GM19240 (cell line): ENCODE measurements around the gene ISYNA1.

Source experiments
- DNase-seq: peaks from one replicate; pipeline ENCODE4 v3.0.0; 2011; ENCODE audit warnings: low spot score; ENCODE audit not compliant: insufficient read length

ISYNA1 gene

DNA sequence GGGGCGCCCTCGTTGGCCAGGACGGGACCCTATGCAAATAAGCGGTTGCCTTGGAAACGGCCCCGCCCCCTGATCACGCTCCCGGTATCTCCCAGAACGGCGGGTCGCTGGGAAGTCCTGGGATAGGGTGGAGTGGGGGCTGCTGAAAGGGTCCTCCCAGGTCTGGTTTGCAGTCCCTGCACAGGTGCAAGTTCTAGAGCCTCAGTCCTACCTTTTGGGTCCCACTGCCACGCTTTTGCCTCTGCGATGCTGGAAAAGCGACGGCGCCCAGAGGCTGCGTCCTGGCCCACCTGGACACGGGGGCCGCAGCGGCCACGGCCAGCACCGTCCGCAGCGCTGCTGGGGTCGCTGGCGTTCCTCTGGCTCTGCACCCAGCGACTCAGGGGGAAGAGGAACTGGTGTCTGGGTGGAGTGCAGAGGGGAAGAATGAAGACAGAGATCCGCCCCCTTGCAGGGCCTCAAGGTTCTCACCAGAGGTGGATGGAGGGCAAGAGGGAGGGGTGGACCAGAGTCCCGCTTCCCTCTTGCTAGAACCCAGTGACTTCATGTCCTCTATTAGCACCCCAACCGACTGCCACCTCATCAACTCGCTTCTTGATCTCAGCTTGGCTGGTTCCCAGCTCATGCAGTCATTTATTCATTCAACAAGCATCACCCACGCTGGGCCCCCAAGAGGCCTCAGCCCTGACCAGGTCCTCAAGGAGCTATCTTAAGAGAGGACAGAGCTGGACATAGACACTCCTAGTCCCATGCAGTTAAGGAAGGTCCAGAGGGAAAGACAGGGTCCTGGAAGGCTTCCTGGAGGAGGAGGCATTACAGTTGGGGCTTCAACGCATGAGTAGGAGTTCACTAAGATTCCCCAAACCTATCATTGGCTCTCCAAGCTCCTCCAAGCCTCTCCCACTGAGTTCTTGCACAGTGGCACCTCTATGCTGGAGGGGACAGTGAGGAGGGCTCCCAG is 40.4 kb downstream of the ISYNA1 start, which contains the start of gene LRRC25:
LRRC25 (minus strand) TSS at position 381 of the 961 bp plus-strand sequence. CDS start 659 bp downstream, outside the sequence.
- DNase-seq = peak; percentile 51

DNA sequence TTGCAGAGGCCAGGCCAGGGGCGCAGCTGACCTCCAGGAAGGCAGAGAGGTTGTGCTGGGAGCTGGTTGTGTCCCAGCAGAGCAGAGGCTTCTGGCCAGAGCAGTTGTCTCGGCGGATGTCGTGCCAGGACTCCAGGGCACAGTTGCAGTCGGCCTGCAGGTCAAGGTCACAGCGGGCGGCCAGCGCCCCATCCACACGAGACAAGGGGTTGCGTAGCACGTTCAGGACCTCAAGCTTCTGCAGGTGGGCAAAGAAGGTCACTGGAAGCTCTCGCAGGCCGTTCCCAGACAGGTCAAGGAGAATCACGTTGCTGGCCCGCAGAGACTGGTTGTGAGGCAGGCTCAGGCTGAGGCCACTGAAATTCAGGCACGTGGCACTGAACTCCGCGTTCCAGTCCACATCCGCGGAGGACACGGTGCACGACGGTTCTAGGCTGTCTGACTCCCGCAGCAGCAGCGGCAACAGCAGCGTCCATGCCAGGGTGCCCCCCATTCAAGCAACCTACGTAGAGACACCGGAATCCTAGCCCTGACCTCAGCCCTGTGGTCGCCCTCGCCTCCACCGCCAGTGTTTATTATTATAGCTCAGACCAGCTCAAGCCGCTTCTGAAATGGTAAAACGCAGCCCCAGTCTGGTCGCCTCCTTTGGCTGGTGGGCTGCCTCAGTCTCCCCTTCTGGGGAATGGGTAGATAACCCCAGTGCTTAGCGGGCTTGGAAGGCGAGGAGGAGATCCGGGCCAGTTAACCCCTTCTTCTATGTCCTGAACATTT is 41.3 kb downstream of the ISYNA1 start:
- no peak for DNase-seq

DNA sequence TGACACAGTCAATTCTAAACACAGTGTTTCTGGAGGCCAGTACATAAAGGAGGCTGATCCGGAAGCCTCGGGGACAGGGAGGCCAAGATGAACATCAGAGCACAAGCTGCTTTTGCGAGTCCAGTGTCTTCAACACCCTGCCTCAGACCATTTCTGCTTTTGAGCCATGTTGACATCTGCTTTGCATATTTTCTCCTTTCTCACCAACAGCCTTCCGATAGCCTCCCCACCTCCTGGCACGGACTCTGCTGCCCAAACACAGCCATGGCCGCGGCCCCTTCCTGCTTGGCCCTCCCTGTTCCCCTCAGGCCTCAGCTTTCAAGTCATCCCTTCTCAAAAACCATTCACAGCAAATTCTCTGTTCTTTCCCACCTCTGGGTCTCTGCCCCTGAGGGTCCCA is 44.1 kb downstream of the ISYNA1 start:
- DNase-seq = no peak

DNA sequence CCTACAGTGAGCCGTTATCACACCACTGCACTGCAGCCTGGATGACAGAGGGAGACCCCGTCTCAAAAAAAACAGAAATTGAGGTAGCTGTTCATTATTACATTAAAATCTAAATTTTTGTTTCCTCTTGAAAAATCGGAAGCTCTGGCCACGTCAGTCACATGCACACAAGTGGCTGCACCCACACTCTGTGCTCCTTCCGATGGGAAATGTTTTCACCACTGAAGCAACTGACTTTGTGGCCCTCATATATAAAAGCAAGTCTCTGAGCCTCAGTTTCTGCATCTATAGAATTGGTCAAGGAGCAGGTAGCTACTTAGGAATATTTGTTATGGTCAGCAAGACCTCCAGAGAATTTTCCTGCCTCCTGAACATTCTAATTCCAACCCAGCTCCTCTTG is 45.0 kb downstream of the ISYNA1 start:
- DNase-seq = no peak

DNA sequence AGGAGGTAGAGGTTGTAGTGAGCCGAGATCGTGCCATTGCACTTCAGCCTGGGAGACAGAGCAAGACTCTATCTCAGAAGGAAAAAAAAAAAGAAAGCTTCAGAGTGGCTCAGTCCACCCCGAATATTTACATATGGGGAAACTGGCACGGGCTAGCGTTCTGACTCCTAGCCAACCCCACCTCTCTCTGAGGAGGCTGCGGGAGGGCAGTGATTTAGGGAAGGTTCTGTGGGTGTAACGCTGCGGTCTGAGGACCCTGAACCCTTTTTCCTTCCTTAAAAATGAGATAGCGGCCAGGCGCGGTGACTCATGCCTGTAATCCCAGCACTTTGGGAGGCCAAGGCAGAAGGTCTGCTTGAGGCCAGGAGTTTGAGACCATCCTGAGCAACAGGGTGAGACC is 45.5 kb downstream of the ISYNA1 start:
- no peak for DNase-seq

DNA sequence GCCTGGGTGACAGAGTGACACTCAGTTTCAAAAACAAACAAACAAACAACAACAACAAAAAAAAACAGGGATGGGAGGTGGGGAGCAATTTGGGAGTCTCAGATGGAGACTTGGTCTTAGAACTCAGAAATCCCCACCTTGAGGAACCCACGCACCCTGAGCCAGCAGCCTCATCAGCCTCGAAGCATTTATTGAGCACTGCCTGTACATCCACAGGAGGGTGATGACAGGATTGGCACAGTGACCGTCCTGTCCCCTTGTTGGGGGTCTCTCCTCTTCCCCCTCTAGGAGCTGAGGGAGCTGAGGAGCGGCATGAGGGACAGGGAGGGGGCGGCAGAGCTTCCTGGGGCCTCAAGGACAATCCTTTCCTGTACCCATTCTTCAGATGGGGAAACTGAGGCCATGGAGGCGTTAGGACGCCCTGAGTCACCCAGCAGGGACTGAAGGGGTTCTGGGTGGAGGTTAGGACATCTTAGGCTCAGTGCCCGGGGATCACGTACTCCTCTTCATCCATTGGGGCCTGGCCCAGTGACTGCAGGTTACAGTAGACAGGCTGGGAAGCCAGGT is 46.3 kb downstream of the ISYNA1 start:
- DNase-seq = no peak

DNA sequence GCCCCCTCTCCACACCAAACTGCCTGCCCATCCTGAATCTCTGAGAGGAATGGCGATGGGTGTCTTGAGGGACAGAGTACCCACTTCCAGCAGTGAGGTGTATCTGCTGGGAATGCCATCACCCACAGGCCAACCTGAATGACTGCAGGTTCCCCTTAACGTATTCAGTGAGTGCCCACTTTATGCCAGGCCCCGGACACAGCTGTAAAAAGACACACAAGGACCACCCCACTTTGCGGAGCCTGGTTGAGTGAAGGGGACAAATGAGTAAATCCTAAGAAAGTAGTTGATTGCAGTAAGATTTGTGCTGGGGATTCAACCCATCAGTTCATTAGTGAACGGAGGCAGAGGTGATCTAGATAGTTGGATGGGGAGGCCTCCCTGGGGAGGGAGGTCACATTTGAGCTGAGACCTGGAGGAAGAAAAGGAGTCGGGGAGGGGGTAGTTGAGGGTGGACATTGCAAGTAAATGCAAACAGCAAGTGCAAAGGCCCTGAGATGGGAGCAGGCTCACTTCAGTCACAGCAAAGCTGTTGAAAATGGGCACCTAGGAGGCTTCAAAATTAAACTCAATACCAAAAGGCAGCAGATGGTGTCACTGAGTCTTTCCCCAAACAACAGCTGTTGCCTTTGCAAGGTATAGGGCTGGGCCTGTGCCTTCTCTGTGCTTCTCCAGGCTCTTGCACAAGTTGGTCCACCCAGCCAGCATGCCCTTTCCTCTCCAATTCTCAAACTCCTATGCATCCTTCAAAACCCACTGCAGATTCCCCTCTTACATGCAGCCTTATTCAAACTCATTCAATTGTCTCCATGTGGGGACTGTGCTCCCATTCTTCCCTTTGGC is 47.6 kb downstream of the ISYNA1 start:
- DNase-seq = no peak

DNA sequence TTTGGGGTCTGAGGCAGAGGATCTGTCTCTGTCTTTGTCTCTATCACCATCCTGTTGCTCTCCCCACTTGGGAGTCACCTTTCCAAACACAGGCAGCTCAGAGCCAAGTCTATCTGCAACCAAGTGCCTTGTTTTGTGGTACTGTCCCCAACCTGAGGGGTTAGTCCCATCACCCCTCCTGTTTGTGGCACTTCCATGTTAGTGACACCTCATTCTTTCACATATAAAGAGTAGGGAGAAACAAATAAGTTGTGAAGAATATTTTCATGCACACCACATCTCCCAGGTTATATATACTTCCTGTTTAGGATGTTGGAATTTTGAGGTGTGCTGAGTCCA is 48.2 kb downstream of the ISYNA1 start:
- DNase-seq = no peak

DNA sequence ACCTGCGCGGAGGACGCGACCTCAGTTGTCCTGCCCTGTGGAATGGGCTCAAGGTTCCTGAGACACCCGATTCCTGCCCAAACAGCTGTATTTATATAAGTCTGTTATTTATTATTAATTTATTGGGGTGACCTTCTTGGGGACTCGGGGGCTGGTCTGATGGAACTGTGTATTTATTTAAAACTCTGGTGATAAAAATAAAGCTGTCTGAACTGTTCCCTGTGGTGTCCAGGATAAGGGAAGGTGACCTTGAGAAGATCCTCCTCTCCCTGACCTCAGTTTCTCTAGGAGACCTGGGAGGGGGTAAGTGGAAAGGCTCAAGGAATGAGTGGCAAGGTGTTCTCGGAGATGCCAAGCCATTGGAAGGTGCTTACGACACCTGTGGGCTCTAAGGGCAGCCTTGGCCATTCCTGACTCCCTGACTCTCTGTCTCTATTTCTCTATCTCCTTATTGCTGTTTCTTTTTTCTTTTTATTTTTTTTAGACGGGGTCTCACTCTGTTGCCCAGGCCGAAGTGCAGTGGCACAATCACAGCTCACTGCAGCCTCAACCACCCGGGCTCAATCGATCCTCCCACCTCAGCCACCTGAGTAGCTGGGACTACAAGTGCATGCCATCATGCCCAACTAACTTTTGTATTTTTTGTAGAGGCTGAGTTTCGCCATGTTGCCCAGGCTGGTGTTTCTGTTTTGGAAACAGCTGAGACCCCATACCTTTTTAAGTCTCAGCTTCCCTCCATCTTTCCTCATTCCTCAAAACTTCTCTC is 48.8 kb downstream of the ISYNA1 start:
- no peak for DNase-seq

DNA sequence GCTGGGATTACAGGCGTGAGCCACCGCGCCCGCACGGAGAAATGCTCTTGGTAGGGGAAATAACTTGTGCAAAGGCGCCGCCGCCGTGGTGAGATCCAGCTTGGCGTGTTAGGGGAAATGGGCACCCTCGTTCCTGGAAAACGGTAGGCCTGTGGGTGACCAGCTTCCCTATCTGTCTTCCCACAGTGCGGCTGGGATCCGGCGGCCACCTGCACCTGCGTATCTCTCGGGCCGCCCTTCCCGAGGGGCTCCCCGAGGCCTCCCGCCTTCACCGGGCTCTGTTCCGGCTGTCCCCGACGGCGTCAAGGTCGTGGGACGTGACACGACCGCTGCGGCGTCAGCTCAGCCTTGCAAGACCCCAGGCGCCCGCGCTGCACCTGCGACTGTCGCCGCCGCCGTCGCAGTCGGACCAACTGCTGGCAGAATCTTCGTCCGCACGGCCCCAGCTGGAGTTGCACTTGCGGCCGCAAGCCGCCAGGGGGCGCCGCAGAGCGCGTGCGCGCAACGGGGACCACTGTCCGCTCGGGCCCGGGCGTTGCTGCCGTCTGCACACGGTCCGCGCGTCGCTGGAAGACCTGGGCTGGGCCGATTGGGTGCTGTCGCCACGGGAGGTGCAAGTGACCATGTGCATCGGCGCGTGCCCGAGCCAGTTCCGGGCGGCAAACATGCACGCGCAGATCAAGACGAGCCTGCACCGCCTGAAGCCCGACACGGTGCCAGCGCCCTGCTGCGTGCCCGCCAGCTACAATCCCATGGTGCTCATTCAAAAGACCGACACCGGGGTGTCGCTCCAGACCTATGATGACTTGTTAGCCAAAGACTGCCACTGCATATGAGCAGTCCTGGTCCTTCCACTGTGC is 49.6 kb downstream of the ISYNA1 start:
- peak; percentile 89 for DNase-seq

DNA sequence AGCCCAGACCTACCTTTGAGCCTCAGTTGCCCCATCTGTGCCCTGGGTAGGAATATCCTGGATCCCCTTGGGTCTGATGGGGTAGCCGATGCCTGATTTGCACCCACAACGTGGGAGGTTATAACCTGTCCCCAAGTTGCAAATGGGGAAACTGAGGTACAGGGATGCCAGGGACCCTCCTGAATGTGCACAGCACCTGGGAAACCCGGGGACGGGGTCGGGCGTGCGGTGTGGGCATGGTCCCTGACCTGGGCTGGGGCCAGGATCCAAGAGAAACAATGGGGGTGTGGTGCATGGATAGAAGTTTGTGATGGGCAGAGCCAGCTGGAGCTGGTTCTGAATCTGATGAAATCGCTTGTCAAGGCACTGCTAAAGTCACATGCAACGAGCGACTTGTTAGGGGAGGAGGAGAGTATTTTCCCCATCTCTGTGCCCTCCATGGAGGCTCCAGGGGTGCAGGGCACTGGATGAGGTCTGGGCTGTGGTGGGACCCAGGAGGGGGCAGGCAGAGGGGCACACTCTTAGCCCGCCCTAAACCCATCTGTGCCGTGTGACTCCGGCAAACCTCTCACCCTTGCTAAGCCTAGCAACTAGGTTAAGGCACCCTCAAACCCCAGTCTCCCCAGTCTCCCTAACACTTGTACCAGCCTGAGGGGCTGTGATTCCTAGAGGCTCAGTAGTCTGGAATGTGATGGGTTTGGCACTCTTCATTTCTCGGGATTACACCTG is 51.2 kb downstream of the ISYNA1 start:
- DNase-seq = no peak

DNA sequence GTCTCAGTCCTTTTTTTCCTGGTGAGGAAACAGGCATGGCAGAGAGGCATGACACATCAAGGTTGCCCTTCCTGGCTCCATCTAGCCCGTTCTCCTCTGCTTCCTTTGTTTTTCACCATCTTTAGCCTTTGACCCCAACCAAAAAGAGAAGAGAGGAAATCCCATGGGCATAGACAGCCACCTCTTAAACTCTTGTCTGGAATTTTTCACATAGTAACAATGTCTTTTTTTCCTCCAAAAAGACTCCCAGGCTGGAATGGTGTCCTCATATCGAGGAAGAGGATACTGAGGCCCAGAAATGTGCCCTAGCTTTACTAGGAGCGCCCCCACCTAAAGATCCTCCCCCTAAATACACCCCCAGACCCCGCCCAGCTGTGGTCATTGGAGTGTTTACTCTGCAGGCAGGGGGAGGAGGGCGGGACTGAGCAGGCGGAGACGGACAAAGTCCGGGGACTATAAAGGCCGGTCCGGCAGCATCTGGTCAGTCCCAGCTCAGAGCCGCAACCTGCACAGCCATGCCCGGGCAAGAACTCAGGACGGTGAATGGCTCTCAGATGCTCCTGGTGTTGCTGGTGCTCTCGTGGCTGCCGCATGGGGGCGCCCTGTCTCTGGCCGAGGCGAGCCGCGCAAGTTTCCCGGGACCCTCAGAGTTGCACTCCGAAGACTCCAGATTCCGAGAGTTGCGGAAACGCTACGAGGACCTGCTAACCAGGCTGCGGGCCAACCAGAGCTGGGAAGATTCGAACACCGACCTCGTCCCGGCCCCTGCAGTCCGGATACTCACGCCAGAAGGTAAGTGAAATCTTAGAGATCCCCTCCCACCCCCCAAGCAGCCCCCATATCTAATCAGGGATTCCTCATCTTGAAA is 52.0 kb downstream of the ISYNA1 start, which contains the start of gene GDF15:
GDF15 (plus strand) TSS at position 484 of the 868 bp plus-strand sequence; CDS start at position 516, 32 bp downstream.
- DNase-seq = no peak

DNA sequence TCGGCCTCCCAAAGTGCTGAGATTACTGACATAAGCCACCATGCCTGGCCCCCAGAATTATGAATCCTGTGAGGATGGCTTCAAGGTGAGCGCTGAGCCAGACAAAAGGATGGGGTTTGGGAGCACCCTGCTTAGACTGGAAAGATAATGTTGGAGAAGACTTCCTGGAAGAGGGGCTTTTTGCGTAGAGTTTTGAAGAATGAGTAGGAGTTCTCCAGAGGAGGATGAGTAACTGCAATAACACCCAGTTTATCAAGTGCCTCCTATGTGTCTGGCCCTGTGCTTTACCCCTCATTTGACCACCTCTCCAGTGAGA is 52.6 kb downstream of the ISYNA1 start:
- no peak for DNase-seq

DNA sequence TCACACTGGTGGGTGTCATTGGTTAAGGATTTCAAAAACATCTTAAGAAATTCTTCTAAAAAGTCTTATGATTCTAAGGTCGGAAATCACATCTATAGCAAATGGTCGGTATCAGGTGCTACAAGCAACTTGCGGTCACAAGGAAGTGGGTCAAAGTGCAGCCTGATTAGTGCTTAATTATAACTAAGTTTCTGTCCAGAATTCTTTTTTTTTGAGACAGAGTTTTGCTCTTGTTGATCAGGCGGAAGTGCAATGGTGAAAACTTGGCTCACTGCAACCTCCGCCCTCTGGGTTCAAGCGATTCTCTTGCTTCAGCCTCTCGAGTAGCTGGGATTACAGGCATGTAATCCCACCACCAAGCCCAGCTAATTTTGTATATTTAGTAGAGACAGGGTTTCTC is 53.2 kb downstream of the ISYNA1 start:
- DNase-seq = no peak
